GM04503 (cell line): ENCODE measurements around the gene RBP5.

ENCODE experiments used
- DNase-seq: peaks from one replicate; pipeline ENCODE4 v3.0.0-alpha.2; 2012; ENCODE audit warnings: low read depth

The RBP5 gene

DNA sequence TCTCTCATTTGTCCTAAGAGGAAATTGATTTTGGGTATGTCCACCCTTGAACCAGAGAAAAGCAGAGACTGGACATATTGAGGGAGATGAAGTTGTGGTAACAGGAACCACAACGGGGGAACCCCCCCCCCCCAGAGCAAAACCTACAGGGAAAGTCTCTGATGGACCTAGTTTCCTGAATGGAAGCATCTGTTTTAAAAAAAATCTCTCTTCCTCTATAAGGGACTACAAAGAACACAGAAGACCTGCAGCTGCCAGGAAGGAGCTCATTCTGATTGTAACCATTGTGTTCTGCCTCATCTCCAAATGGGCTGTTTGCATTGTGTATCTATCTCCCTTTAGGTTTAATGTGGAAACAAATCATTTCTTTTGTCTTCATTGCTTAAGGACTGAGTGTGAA is 54.7 kb downstream of the RBP5 start:
- DNase-seq: no peak
